Muscle of leg (tissue), 11 donors: ENCODE measurements around the gene NOS1AP. TPM values are rescaled to one million over a fixed set of nuclear protein-coding genes. Genes with fewer than 3 reads are reported as not detected.

Experiments used
- DNase-seq: peaks from one replicate; pipeline ENCODE4 v3.0.0; 2013
- H3K27ac ChIP-seq: one replicate; pipeline ENCODE4 v1.5.1; 2013; ENCODE audit warnings: mild to moderate bottlenecking, low read length, control low read depth
- H3K27me3 ChIP-seq: one replicate; pipeline ENCODE4 v1.6.1; 2013; ENCODE audit warnings: low read length; ENCODE audit not compliant: control insufficient read depth, insufficient read depth
- H3K36me3 ChIP-seq: one replicate; pipeline ENCODE4 v1.6.1; 2013; ENCODE audit warnings: low read length; ENCODE audit not compliant: control insufficient read depth, insufficient read depth
- H3K4me1 ChIP-seq: one replicate; pipeline ENCODE4 v1.6.1; 2013; ENCODE audit warnings: low read length; ENCODE audit not compliant: control insufficient read depth, insufficient read depth
- H3K4me3 ChIP-seq: one replicate; pipeline ENCODE4 v1.5.1; 2013; ENCODE audit warnings: low read length, control low read depth
- H3K9me3 ChIP-seq: replicated peaks from 2 replicates; pipeline ENCODE4 v1.6.1; 2013; ENCODE audit warnings: low read depth, low read length; ENCODE audit not compliant: control insufficient read depth
- WGBS: methylation state at CpG from one replicate; pipeline ENCODE4 v1.1.5; 2013; ENCODE audit warnings: missing lambda C conversion rate; ENCODE audit not compliant: insufficient coverage; 5-methylcytosine and 5-hydroxymethylcytosine counted together
- polyA plus RNA-seq, 8 donors: library from polyadenylated mRNA; unstranded; fragments of 120-200 nt; gene quantifications; one replicate each; pipeline versions ENCODE4 v1.2.1 to v1.2.3, GENCODE V29; 2013; ENCODE audit warnings: inconsistent platforms in 1 of 8, low replicate concordance in 1 of 8; ENCODE audit not compliant: insufficient read length in 8 of 8, insufficient read depth in 1 of 8
- total RNA-seq: library from RNA; stranded (reverse); fragments of 120-200 nt; gene quantifications from one replicate; pipeline ENCODE4 v1.2.4, GENCODE V29; 2013

The NOS1AP gene
- total and polyA plus RNA-seq, 9 donors = 0.40 to 1.8 (median 0.88) TPM

- DNase-seq = no peak
- H3K4me3 ChIP-seq = no peak overlapping the region
- no peaks in the 10 kb centered on the region for H3K36me3 ChIP-seq
- no peak overlapping the region for H3K27ac ChIP-seq
- H3K27me3 ChIP-seq = no peaks in the 10 kb centered on the region
- peaks cover 4% of the 10 kb centered on the region for H3K9me3 ChIP-seq
- no peaks in the 10 kb centered on the region for H3K4me1 ChIP-seq
- no CpG with 5 or more reads among the region's 4 CpGs for WGBS
Observed at GRCh38 chr1:162310337-162310736, 240.8 kb downstream of the NOS1AP start.

GRCh38 chr1:162314206-162314605 lies 244.7 kb downstream of the NOS1AP start:
- no peaks in the 10 kb centered on the region for H3K27me3 ChIP-seq
- no peaks in the 10 kb centered on the region for H3K36me3 ChIP-seq
- no CpG with 5 or more reads among the region's 1 CpG for WGBS
- no peaks in the 10 kb centered on the region for H3K4me1 ChIP-seq
- no peak for DNase-seq
- no peak overlapping the region for H3K4me3 ChIP-seq
- H3K27ac ChIP-seq = no peak overlapping the region
- no peaks in the 10 kb centered on the region for H3K9me3 ChIP-seq

- no peak overlapping the region for H3K27ac ChIP-seq
- WGBS = no CpG with 5 or more reads among the region's 2 CpGs
- H3K36me3 ChIP-seq = no peaks in the 10 kb centered on the region
- H3K4me3 ChIP-seq = no peak overlapping the region
- no peaks in the 10 kb centered on the region for H3K9me3 ChIP-seq
- H3K4me1 ChIP-seq = no peaks in the 10 kb centered on the region
- DNase-seq = no peak
- no peaks in the 10 kb centered on the region for H3K27me3 ChIP-seq
Observed at GRCh38 chr1:162315673-162316072, 246.2 kb downstream of the NOS1AP start.

- Histone ChIP-seq H3K9me3 (no peaks in the 10 kb centered on the region), H3K4me1 (no peaks in the 10 kb centered on the region), H3K36me3 (no peaks in the 10 kb centered on the region), H3K27me3 (no peaks in the 10 kb centered on the region), H3K4me3 (no peak overlapping the region), H3K27ac (no peak overlapping the region)
- no peak for DNase-seq
- 100% methylated on average over 3 of the region's 4 CpGs for WGBS
Observed at GRCh38 chr1:162316187-162316586, 246.7 kb downstream of the NOS1AP start.

GRCh38 chr1:162317621-162318020 lies 248.1 kb downstream of the NOS1AP start:
- Histone ChIP-seq H3K4me1 (no peaks in the 10 kb centered on the region), H3K9me3 (no peaks in the 10 kb centered on the region), H3K27ac (no peak overlapping the region), H3K4me3 (no peak overlapping the region), H3K36me3 (no peaks in the 10 kb centered on the region), H3K27me3 (no peaks in the 10 kb centered on the region)
- DNase-seq = no peak
- WGBS = 83% methylated on average over 1 of the region's 5 CpGs

GRCh38 chr1:162319493-162320175 lies 250.1 kb downstream of the NOS1AP start:
- H3K27ac ChIP-seq = no peak overlapping the region
- no peaks in the 10 kb centered on the region for H3K9me3 ChIP-seq
- no peaks in the 10 kb centered on the region for H3K36me3 ChIP-seq
- H3K27me3 ChIP-seq = no peaks in the 10 kb centered on the region
- WGBS = 66% methylated on average over 9 of the region's 9 CpGs
- DNase-seq = no peak
- no peaks in the 10 kb centered on the region for H3K4me1 ChIP-seq
- no peak overlapping the region for H3K4me3 ChIP-seq

- no peaks in the 10 kb centered on the region for H3K9me3 ChIP-seq
- H3K4me3 ChIP-seq = no peak overlapping the region
- no peak for DNase-seq
- no peaks in the 10 kb centered on the region for H3K36me3 ChIP-seq
- no peak overlapping the region for H3K27ac ChIP-seq
- no CpG with 5 or more reads among the region's 6 CpGs for WGBS
- H3K27me3 ChIP-seq = no peaks in the 10 kb centered on the region
- no peaks in the 10 kb centered on the region for H3K4me1 ChIP-seq
Observed at GRCh38 chr1:162321809-162322422, 252.4 kb downstream of the NOS1AP start.

GRCh38 chr1:162323023-162323422 lies 253.5 kb downstream of the NOS1AP start:
- WGBS = 85% methylated on average over 4 of the region's 5 CpGs
- Histone ChIP-seq H3K27ac (no peak overlapping the region), H3K9me3 (no peaks in the 10 kb centered on the region), H3K27me3 (no peaks in the 10 kb centered on the region), H3K36me3 (no peaks in the 10 kb centered on the region), H3K4me3 (no peak overlapping the region), H3K4me1 (no peaks in the 10 kb centered on the region)
- no peak for DNase-seq

GRCh38 chr1:162324396-162324795 lies 254.9 kb downstream of the NOS1AP start:
- no peak for DNase-seq
- Histone ChIP-seq H3K27ac (no peak overlapping the region), H3K4me3 (no peak overlapping the region), H3K4me1 (no peaks in the 10 kb centered on the region), H3K9me3 (no peaks in the 10 kb centered on the region), H3K36me3 (no peaks in the 10 kb centered on the region), H3K27me3 (no peaks in the 10 kb centered on the region)
- whole genome bisulfite sequencing = no CpG with 5 or more reads among the region's 2 CpGs

- no peaks in the 10 kb centered on the region for H3K9me3 ChIP-seq
- no peaks in the 10 kb centered on the region for H3K36me3 ChIP-seq
- no peak for DNase-seq
- no peaks in the 10 kb centered on the region for H3K27me3 ChIP-seq
- peaks cover 2% of the 10 kb centered on the region for H3K4me1 ChIP-seq
- H3K27ac ChIP-seq = no peak overlapping the region
- no peak overlapping the region for H3K4me3 ChIP-seq
Observed at GRCh38 chr1:162326559-162326958, 257.1 kb downstream of the NOS1AP start.
